GM18519 (cell line): ENCODE data around the gene PEX16.
"Not testable (repeated sequence)": the region's sequence is repeated elsewhere in the genome, so short reads cannot be mapped to it uniquely, and the experiment has no call there.

ENCODE experiments used
- ATAC-seq: cut with Tn5 transposase; IDR thresholded peaks from one replicate; pipeline ENCODE4 v1.9.1; 2021; ENCODE audit warnings: mild to moderate bottlenecking, moderate library complexity; ENCODE audit not compliant: unreplicated experiment, low FRiP score

The PEX16 gene

DNA sequence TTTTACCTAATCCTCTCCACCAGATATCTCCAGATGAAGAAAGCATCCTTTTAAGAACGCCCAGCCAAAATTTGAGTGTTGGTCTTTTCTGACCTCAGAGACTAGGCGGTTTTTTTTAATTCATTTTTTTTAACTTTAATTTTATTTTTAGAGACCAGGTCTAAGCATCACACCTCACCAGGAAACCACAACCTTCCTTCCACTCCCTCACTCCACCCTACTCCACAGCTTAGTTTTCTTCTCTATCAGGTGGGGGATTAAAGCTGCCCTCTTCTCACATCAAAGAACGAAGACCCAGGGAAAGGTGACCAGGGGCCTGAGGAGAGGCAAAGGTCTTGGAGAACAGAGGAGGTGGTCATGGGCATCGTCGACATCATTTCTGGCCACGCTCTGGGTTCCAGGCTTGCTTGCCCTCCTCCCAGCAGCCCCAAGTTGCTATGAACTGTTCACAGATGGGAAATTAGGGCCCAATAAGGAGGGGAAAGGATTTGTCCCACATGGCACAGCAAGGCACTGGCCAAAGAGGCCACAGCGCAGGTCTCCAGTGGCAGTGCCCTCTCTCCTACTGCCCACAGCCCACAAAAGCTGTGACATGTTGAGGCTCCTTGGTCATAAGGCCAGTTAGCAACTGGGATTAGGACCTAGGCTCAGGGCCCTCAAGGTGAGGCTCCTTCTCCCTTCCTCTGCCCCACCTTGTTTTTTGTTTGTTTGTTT, 1.4 kb upstream of the PEX16 start:
- ATAC-seq, result no peak

DNA sequence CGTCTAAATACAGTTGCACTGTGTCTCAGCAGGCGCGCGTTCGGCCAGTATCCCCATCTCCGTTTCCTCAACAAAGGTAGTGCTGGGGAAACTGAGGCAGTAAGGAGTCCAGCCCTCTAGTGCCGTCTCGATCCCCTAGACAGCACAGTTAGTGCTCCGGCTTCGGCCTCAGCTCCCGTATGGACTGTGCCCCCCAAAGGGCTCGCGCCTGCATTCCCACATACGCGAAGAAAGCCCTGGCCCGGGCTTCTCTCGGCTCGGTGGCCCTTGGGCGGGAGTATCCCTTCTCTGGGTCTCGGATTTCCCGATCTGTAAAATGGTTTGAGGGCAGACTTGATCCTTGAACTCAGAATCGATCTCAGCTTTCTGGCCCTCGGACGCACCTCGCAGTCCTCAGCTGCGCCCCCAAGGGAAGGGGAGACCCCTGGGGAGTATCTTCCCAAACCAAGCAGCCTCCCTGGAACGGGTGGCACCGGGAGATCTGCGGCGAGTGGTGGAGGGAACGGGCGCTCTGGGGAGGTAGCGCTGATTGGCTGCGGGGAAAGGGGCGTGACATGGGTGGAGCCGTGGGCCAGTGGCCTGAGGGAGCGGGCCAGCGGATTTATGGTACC, 759 bp upstream of the PEX16 start:
- ATAC-seq, result no peak

DNA sequence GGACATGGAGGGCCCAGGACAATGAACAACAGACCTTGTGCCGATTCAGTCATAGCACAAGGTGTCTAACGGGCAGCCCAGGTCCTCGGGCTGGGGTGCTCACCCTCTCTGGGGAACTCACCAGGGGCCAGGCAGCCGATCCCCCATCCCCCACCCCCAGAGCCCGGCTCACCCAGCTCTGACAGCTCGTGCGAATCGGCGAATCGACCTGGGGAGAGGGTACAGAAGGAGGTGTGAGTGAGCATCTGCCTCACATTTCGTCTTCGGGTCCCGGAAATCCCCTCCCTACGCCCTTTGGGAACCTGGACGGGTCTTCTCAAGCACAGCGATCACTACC, 423 bp downstream of the PEX16 start:
- ATAC-seq, result no peak

DNA sequence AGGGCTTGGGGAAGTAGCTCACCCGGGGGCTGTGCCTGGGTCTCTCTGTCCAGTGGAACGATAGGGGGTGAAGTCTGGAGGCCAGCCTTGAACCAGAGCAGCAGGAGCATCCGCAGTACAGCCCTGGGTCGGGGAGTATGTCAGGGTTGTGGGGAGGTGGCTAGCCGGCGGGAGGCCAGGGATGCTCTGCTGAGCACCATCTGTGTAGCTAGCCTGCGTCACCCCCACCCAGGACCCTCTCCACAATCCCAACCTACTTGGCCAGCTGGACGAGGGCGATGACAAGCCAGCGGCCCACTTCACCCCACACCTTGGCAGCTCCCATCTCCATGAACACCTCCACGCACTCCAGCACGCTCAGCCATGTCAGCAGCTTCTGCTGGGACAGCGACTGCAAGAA, 2.2 kb downstream of the PEX16 start:
- ATAC-seq, result no peak

DNA sequence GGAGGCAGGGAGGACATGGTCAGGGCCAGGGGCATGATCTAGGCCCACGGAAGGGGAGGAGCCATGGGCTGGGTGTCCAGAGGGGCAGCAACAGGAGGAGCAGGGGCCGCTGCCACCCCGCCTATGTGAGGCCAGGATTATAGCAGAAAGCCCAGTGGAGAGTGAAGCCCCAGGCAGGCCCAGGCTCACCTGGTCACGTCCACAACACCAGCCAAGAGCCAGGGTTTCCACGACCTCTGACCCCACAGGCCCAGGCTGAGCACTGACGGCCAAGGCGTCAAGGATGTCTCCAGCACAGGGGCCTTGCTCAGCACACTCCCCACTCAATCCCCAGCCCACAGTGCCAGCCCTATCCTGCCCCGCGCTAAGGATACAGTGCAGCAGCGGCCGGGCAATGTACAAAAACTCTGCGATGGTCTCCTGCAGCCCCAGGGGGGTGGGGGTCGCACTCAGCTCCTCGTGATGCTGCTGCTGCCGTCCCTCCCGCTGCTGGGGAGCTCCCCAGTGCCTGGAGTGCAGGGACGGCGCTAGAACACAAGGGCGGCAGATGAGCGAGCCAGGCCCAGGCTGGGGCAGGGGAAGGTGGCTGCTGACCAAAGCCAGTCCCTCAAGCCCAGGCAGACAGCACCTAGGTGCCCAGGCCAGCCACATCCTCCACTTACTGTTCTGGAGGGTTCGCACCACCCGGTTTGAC, 3.6 kb downstream of the PEX16 start:
- ATAC-seq, result no peak

DNA sequence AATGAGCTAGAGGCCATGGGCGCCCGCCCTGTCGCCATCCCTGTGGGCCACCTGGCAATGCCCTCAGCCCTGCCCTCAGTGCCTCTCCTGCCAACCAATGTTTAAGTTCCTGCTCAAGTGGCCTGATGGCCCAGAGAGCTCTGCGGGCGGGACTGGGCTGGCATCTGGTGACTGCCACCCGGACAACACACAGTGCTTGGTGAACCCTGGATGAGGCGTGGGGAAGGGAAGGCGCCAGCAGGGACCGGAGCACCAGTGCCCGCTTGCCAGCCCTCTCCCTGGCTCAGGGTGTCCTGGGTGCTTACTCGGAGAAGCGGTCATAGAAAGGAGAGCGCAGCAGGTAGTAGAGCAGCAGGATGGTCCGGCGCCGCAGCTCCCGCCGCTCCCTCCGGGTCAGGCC, 4.2 kb downstream of the PEX16 start:
- ATAC-seq, result no peak

DNA sequence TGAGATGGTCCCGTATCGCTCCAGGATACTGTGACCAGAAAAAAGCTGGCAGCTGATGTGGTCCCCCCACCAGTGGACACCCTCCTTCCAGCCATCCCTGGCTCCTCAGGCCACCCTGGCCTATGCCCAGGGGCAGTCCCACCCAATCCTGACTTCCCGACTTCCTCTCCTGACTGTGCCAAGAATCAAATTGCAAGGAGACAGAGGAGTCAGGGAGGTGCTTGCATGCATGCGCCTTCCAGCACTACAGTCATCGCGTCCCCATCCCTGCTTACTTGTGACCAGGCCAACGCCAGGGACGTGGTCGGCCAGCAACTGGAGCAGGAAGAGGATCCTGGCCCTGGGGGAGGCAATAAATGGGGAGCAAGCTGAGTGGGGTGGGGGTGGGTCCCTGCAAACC, 7.1 kb downstream of the PEX16 start:
- no peak for ATAC-seq

DNA sequence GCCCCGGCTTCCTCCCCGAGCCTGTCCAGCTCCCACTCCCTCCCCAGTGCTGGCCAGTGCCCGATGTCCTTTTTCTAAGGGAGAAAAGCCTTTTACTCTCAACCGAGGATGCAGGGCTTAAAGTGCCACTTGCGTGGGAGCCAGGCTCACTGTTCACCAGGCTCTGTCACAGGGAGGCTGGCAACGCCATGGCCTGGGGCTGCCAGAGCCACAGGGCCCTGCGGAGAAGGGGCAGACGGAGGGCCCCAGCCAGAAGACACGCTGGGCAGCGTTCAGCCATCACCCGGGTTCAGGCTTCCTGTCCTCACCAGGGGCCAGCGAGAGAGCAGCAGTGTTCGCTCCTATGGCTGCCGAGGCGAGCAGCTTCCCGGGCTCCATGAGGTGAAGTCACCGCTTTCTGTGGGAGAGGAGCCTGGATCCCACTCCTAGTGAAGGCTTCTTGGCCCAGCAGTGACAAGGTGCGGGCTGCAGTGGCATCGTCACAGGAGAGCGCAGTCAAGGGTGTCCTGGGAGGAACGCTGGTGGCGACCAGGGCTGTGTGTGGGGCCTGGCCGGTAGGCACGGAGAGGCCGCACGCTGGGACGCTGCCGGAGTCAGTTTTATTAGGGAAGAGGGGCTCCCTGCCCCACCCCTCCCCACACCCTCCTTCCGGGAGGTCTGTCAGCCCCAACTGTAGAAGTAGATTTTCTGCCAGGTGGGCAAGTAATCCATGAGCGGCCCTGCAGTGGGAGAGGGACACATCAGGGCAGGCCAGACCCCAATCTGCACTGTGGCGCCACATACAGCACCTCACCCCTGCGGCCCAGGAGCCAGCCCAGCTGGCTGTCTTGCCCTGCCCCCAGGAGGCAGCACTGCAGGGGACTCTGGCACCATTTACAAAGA, 7.8 kb downstream of the PEX16 start:
- no peak for ATAC-seq

DNA sequence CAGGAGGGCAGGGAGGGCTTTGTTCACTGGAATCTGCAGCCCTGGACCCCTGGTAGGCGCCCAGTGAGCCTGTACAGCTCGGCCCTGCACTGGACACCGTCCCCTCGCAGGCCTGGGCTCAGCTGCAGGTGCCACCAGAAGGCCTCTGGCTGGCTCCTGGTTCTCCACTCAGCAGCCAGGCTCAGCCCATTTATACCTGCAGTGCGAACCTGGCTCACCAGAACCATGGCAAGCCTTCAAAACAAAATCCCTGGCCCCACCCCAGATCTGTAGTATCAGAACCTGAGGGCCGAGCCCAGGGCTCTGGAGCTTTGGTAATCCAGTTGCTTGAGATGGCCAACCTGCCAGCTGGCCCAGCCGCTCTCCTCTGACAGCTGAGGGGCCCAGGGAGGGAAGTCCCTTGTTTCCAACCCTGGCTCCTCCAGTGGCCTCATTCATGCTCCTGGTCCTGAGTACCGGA, 9.7 kb downstream of the PEX16 start:
- ATAC-seq, result no peak

DNA sequence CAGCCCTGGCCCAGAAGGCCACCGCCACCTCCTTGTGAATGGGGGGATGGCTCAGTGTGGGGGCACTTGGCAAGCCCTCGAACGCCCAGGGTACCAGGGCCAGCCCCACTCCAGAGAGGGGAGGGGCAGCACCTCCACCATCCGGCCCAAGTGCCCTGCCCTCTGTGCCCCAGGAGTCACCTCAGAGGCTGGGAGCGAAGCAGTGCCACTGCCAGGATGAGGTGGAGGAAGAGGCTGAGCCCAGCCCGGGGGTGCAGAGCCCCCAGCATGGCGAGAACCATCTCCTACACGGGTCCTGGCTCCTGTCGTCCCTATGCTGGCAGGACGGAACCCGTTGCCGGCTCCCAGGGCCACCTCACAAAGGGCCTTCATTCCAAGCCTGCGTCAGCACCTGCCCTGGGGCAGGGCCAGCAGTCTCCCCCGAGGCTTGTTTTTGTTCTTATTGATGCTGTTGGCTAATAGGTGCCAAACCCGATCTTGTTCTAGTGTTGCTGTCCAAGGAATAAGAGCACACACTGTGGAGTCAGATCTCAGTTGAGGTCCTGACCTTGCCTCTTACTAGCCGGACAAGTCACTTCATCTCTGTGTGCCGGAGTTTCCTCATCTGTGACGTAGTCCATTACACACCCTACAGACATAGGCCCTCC, 10.6 kb downstream of the PEX16 start, which contains the start of gene FREY1:
Gene FREY1 (minus strand): TSS at position 307 of the 647 bp plus-strand sequence. CDS start 26 bp downstream, at position 281.
- ATAC-seq, result no peak

DNA sequence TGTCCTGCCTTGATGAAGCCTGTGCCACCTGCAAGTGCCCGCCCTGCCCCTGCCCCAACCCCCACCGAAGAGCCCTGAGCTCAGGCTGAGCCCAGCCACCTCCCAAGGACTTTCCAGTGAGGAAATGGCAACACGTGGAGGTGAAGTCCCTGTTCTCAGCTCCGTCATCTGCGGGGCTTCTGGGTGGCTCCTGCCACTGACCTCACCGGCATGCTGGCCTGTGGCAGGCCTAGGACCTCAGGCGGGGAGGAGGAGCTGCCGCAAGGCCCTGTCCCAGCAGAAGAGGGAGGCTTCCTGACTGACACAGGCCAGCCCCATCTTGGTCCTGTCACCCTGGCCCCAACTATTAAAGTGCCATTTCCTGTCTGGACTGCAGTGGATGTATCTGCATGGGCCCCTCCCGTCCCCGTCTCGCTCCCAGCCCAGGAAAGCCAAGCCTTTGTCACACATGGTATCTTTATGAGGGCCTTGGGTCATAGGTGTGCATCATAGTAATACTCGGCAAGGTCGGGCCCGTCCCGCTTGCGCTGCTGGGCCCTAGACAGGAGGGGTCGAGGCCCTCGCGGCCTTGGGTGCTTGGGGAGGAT, 11.5 kb downstream of the PEX16 start:
- ATAC-seq, result no peak

DNA sequence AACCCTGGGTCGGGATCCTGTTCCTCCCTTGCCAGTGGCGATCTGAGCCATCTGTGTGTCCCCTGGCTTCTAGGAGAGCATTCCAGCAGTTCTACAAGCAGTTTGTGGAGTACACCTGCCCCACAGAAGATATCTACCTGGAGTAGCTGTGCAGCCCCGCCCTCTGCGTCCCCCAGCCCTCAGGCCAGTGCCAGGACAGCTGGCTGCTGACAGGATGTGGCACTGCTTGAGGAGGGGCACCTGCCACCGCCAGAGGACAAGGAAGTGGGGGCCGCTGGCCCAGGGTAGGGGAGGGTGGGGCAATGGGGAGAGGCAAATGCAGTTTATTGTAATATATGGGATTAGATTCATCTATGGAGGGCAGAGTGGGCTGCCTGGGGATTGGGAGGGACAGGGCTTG, 12.1 kb downstream of the PEX16 start:
- ATAC-seq, result not testable (repeated sequence)

DNA sequence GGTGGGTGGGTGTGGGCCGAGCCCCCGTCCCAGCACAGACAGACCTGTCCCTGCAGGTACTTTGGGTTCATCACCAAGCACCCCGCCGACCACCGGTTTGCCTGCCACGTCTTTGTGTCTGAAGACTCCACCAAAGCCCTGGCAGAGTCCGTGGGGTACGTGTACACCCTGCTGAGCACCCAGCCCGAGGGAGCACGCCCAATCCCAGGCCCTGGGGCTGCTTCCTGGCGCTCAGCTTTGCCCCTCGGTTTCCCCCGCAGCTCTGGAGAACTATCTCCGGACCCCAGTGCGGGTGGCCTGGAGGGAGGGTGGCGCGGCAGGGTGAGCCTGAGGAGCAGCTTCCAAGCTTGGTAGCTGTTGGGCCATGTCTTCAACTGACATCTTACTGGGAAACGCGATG, 12.6 kb downstream of the PEX16 start:
- no peak for ATAC-seq

DNA sequence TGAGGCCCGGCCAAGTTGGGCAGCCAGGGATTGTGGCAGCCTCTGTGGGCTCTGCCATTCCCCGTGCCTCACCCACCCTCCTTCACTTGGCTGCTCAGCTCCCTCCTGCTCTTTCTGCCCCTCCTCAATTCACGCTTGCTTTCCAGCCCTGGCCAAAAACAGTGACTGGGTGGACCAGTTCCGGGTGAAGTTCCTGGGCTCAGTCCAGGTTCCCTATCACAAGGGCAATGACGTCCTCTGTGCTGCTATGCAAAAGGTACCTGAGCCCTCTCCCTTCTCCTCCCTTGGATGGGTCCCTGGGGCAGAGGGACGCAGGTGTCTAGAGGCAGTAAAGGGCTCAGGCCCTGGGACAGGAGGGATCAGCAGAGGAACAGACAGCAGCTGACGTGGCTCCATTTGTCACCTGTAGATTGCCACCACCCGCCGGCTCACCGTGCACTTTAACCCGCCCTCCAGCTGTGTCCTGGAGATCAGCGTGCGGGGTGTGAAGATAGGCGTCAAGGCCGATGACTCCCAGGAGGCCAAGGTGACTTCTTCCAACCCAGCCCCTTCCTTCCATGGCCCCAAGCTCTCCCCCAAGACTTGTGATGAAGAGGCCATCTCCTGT, 13.3 kb downstream of the PEX16 start:
- no peak for ATAC-seq

DNA sequence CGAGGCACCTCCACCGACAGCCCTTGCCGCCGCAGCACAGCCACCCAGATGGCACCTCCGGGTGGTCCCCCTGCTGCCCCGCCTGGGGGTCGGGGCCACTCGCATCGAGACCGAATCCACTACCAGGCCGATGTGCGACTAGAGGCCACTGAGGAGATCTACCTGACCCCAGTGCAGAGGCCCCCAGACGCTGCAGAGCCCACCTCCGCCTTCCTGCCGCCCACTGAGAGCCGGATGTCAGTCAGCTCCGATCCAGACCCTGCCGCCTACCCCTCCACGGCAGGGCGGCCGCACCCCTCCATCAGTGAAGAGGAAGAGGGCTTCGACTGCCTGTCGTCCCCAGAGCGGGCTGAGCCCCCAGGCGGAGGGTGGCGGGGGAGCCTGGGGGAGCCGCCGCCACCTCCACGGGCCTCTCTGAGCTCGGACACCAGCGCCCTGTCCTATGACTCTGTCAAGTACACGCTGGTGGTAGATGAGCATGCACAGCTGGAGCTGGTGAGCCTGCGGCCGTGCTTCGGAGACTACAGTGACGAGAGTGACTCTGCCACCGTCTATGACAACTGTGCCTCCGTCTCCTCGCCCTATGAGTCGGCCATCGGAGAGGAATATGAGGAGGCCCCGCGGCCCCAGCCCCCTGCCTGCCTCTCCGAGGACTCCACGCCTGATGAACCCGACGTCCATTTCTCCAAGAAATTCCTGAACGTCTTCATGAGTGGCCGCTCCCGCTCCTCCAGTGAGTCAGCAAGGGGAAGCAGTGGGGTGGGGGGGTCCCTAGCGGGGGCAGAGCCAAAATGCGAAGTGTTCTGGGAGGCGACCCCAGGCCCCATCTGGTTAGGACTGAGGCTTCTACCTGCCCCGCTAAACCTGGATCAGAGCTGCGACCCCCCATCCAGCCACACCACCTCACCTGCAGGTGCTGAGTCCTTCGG, 15.0 kb downstream of the PEX16 start:
- ATAC-seq, result no peak

DNA sequence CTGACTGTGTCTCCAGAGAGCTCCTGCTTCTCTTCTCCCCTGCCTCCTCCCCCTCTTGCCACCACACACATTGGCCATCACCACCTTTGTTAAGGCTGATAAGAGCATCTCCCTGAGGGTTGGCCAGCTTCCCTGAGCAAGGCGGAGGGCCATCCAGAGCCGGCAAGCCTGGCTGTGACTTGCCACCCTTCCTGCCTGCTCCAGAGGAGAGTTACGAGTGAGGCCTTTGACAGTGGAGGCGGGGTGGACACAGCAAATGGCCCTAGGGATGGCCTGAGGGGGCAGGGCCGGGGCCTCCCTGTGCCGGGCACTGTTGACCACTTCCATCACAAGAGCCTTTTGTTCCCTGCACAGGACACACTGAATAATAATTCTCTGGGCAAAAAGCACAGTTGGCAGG, 16.1 kb downstream of the PEX16 start:
- no peak for ATAC-seq

DNA sequence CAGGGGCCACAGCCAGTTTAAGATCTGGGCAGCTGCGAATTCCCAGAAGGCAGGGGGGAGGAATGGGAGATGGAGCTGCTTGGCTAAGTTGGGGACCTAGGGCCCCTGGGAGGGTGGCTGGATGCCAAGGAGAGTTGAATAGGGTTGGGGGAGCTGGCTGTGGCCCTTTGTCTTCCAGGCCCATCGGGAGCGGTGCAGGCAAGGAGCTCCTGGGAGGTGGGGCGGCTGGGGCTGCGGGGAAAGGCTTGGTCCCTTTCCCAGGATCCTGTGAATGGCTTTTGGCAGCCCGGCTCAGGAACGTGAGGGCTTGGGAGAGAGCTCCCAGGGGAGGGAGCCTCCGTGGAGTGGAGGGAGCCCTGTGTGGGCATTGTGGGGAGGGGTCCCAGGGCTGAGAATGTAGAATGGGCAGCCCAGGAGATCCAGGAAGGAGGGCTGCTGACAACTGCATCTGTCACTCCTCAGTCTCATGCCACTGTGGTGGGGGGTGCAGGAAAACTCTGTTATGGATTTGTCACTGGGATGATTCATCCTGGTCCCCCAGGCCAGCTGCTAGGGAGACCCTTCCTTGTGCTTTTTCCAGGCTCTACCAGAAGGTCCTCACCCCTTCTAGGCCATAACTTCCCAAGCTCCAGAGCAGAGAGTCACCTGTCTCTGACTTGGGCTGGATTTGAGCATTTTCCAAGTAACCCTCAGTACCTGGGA, 16.6 kb downstream of the PEX16 start:
- ATAC-seq, result no peak
